HepG2 (cell line): ENCODE results near the gene SSBP4. TPM values are rescaled to one million over a fixed set of nuclear protein-coding genes. Genes with fewer than 3 reads are reported as not detected.

ENCODE experiments used
- ARNTL ChIP-seq: sonication (generic); formaldehyde crosslinking; IDR thresholded peaks from 2 replicates; pipeline ENCODE4 v1.4.0; 2020; ENCODE audit warnings: mild to moderate bottlenecking, missing genetic modification reagents
- CBFB ChIP-seq: sonication (generic); formaldehyde crosslinking; IDR thresholded peaks from 2 replicates; pipeline ENCODE4 v1.4.0; 2020; ENCODE audit warnings: missing genetic modification reagents
- CBX5 ChIP-seq: sonication (generic); formaldehyde crosslinking; IDR thresholded peaks from 2 replicates; pipeline ENCODE4 v1.4.0; 2020; ENCODE audit warnings: missing genetic modification reagents, borderline replicate concordance
- CENPX ChIP-seq: sonication (generic); formaldehyde crosslinking; IDR thresholded peaks from 2 replicates; pipeline ENCODE4 v1.9.0; 2021; ENCODE audit warnings: mild to moderate bottlenecking, missing genetic modification reagents, moderate library complexity
- DR1 ChIP-seq: sonication (generic); formaldehyde crosslinking; IDR thresholded peaks from 2 replicates; pipeline ENCODE4 v1.8.0; 2021; ENCODE audit warnings: mild to moderate bottlenecking, missing genetic modification reagents, inconsistent platforms
- FIP1L1 ChIP-seq: fragments of 200-400 bp; formaldehyde crosslinking; IDR thresholded peaks from 2 replicates; pipeline ENCODE4 v1.6.1; 2018; ENCODE audit warnings: low read depth, mild to moderate bottlenecking, low read length, moderate library complexity, borderline replicate concordance; ENCODE audit not compliant: insufficient read depth
- FLYWCH1 ChIP-seq: sonication (generic); formaldehyde crosslinking; IDR thresholded peaks from 2 replicates; pipeline ENCODE4 v1.8.1; 2023; ENCODE audit warnings: mild to moderate bottlenecking, missing genetic modification reagents
- FOXM1 ChIP-seq: sonication (generic); formaldehyde crosslinking; IDR thresholded peaks from 2 replicates; pipeline ENCODE4 v1.5.0; 2020; ENCODE audit warnings: missing genetic modification reagents
- HDAC2 ChIP-seq: sonication (generic); formaldehyde crosslinking; IDR thresholded peaks from 2 replicates; pipeline ENCODE4 v1.4.0; 2020; ENCODE audit warnings: missing genetic modification reagents
- KLF12 ChIP-seq: sonication (generic); formaldehyde crosslinking; IDR thresholded peaks from 2 replicates; pipeline ENCODE4 v1.4.0; 2020; ENCODE audit warnings: missing genetic modification reagents, borderline replicate concordance
- KLF15 ChIP-seq: sonication (generic); formaldehyde crosslinking; IDR thresholded peaks from 2 replicates; pipeline ENCODE4 v1.8.1; 2023; ENCODE audit warnings: borderline replicate concordance, mild to moderate bottlenecking, inconsistent platforms, missing genetic modification reagents, mixed read lengths
- MAX ChIP-seq: IDR thresholded peaks from 2 replicates; pipeline ENCODE4 v1.6.1; 2012; ENCODE audit warnings: inconsistent platforms
- ONECUT2 ChIP-seq: sonication (generic); formaldehyde crosslinking; IDR thresholded peaks from 2 replicates; pipeline ENCODE4 v1.4.0; 2020; ENCODE audit warnings: missing genetic modification reagents
- REXO4 ChIP-seq: sonication (generic); formaldehyde crosslinking; IDR thresholded peaks from 2 replicates; pipeline ENCODE4 v1.8.0; 2022; ENCODE audit warnings: missing genetic modification reagents, mild to moderate bottlenecking, borderline replicate concordance
- TBL1XR1 ChIP-seq: fragments of 150-350 bp; IDR thresholded peaks from 2 replicates; pipeline ENCODE4 v1.6.1; 2014; ENCODE audit warnings: borderline replicate concordance, low read length; ENCODE audit not compliant: partially characterized antibody
- ZBTB1 ChIP-seq: sonication (generic); formaldehyde crosslinking; IDR thresholded peaks from 2 replicates; pipeline ENCODE4 v1.4.0; 2020; ENCODE audit warnings: missing genetic modification reagents, borderline replicate concordance
- ZNF264 ChIP-seq: sonication (generic); formaldehyde crosslinking; IDR thresholded peaks from 2 replicates; pipeline ENCODE4 v1.4.0; 2020; ENCODE audit warnings: missing genetic modification reagents
- ZNF383 ChIP-seq: sonication (generic); formaldehyde crosslinking; IDR thresholded peaks from 2 replicates; pipeline ENCODE4 v1.4.0; 2020; ENCODE audit warnings: missing genetic modification reagents, mild to moderate bottlenecking, borderline replicate concordance
- ZNF577 ChIP-seq: sonication (generic); formaldehyde crosslinking; IDR thresholded peaks from 2 replicates; pipeline ENCODE4 v1.4.0; 2020; ENCODE audit warnings: mild to moderate bottlenecking, low read depth, missing genetic modification reagents, borderline replicate concordance
- ZNF670 ChIP-seq: sonication (generic); formaldehyde crosslinking; IDR thresholded peaks from 2 replicates; pipeline ENCODE4 v1.8.0; 2022; ENCODE audit warnings: mild to moderate bottlenecking, missing genetic modification reagents, borderline replicate concordance
- ZNF724P ChIP-seq: sonication (generic); formaldehyde crosslinking; IDR thresholded peaks from 2 replicates; pipeline ENCODE4 v1.8.0; 2022; ENCODE audit warnings: missing genetic modification reagents, borderline replicate concordance
- ZNF749 ChIP-seq: sonication (generic); formaldehyde crosslinking; IDR thresholded peaks from 2 replicates; pipeline ENCODE4 v1.8.0; 2022; ENCODE audit warnings: mild to moderate bottlenecking, missing genetic modification reagents, moderate library complexity, borderline replicate concordance
- ZZZ3 ChIP-seq: sonication (generic); formaldehyde crosslinking; IDR thresholded peaks from 2 replicates; pipeline ENCODE4 v1.4.0; 2020; ENCODE audit warnings: missing genetic modification reagents, mild to moderate bottlenecking, borderline replicate concordance
- polyA plus RNA-seq, 8 experiments: library from polyadenylated mRNA; depleted of rRNA in 3 of 8; stranded (reverse) in 7 of 8; unstranded in 1 of 8; fragments of >200 nt; fragmentation: Illumina TruSeq in 4 of 8; extraction: Trizol in 4 of 8; gene quantifications; 2 replicates each; pipeline versions ENCODE4 v1.2.1 to v1.2.3, GENCODE V29; 2011 to 2016; ENCODE audit warnings: low read depth in 4 of 8, missing spikeins in 1 of 8, mixed read lengths in 1 of 8; ENCODE audit not compliant: insufficient read depth in 1 of 8
- total RNA-seq, 5 experiments: library from RNA; depleted of rRNA; stranded (reverse); fragments of >200 nt; fragmentation: Illumina TruSeq; extraction: Trizol; gene quantifications; 2 replicates each; pipeline ENCODE4 v1.2.3, GENCODE V29; 2016; ENCODE audit warnings: low read depth in 1 of 5
- TF ChIP-seq, protein P1 (sequence below): sonication (generic); formaldehyde crosslinking; IDR thresholded peaks from 2 replicates; pipeline ENCODE4 v1.4.0; 2020; ENCODE audit warnings: missing genetic modification reagents, borderline replicate concordance

Gene SSBP4
- total and polyA plus RNA-seq, 2 of the 13 experiments (the other 11 are each of a cell fraction or from before 2014, with no cell fraction given) = 20.8 to 39.5 TPM

DNA sequence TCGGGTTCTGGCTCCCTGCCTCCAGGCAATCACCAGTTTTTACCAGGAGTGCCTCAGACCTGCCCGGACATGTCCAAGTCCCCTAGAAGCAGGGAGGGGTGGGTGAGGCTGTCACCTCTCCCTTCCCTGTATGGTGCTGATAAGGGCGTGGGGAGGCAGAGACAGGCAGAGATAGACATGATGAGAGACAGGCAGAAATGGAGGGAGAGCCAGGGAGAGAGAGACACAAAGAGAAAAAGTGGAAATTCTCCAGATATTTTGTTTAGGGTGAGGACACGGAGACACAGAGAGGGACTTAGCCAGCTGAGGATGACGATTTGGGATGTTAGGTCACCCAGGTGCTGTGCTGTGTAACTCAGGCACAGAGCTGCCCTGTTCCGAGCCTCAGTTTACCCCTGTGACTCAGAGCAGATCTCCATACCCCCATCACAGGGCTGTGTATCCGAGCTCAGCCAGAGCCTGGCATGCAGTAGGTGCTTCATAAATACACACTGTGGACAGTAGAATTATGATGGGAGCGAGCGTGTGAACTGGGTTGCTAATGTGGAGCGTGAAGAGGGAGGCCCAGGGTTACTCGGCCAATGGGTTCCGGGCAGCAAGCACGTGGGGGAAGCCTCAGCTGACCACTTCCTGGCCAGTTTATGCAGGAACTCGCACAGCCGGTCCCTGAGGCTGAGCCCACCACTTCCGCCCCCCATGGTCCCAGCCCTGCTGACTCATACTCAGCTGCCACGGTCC lies 45.1 kb upstream of the SSBP4 start (continued):
- TF ChIP-seq, protein P1, sequence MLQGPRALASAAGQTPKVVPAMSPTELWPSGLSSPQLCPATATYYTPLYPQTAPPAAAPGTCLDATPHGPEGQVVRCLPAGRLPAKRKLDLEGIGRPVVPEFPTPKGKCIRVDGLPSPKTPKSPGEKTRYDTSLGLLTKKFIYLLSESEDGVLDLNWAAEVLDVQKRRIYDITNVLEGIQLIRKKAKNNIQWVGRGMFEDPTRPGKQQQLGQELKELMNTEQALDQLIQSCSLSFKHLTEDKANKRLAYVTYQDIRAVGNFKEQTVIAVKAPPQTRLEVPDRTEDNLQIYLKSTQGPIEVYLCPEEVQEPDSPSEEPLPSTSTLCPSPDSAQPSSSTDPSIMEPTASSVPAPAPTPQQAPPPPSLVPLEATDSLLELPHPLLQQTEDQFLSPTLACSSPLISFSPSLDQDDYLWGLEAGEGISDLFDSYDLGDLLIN (CRISPR knock-in tag) = no peak
- TF ChIP-seq DR1 (CRISPR knock-in tag) = peak; percentile 37; the same call in 1 of the 2 replicates
- TF ChIP-seq ZNF577 = no peak
- TF ChIP-seq TBL1XR1 = peak; percentile 36
- TF ChIP-seq FOXM1 (CRISPR knock-in tag) = no peak
- no peak for TF ChIP-seq FLYWCH1
- 0 out of 2 replicates have a peak, but pooled peaks have one; percentile 45 for TF ChIP-seq KLF15 (CRISPR knock-in tag)
- TF ChIP-seq ZNF264 (CRISPR knock-in tag) = 0 out of 2 replicates have a peak, but pooled peaks have one; percentile 39
- TF ChIP-seq CENPX = no peak
- no peak for TF ChIP-seq ONECUT2 (CRISPR knock-in tag)
- TF ChIP-seq ZBTB1 (CRISPR knock-in tag) = no peak
- no peak for TF ChIP-seq REXO4 (CRISPR knock-in tag)
- peak; percentile 87 for TF ChIP-seq ARNTL (CRISPR knock-in tag)
- TF ChIP-seq ZNF670 = no peak
- no peak for TF ChIP-seq KLF12
- no peak for TF ChIP-seq FIP1L1
- TF ChIP-seq ZZZ3 (CRISPR knock-in tag) = no peak
- TF ChIP-seq ZNF383 (CRISPR knock-in tag) = no peak
- no peak for TF ChIP-seq ZNF724P (CRISPR knock-in tag)
- TF ChIP-seq CBFB = peak; percentile 52; the same call in 1 of the 2 replicates
- 0 out of 2 replicates have a peak, but pooled peaks have one; percentile 73 for TF ChIP-seq CBX5 (CRISPR knock-in tag)
- peak; percentile 99 for TF ChIP-seq MAX
- TF ChIP-seq ZNF749 (CRISPR knock-in tag) = 0 out of 2 replicates have a peak, but pooled peaks have one; percentile 61
- TF ChIP-seq HDAC2 (CRISPR knock-in tag) = peak; percentile 69; the same call in 1 of the 2 replicates
